Activated CD4-positive, alpha-beta T cell treated with anti-CD3 and anti-CD28 coated beads, Interleukin-2, amount 50 U/mL, for 24 hours (primary cell): Measurements from ENCODE around the gene ZFPL1.

Experiments
- DNase-seq, 2 donors: peaks; one replicate each; pipeline ENCODE4 v3.0.0-alpha.2; 2020; ENCODE audit warnings: low read depth in 1 of 2, low spot score in 1 of 2

The ZFPL1 gene

DNA sequence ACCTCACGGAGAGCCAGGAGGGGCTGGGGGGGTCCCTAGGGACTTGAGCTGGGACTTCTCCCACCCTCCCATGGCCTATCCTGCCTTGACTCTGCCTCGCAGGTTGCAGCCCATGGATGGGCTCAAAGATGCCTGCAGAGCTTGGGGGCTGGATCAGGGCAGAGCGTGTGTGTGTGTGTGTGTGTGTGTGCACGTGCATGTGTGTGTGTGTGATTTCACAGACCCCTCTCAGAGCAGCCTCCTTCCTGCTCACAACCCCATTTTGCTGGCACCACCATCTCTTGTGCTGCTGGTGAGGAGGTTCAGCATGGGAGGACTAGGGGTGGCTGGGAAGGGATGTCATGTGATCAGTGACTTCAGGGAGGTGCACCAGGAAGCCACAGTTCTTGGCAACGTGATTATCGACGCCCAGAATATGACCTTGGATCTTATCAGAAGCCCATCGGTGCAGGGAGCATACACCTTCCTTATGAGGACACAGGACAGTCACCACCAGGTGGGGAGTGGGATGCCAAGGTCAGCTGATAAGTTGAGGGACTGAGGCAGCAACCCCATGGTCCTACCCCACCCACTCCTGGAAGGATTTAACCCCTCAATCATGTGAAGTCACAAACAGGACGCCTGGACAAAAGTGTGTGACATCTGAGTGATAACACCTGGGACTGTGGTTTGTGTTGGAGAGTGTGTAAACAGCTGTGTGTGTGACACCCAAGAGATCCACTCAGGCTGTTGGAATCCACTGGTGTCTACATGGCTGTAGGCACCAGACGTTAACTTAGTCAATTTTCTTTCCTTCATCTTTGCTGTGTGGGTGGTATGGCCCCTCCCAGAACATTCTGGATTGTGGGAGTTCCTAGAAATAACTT lies 23.8 kb upstream of the ZFPL1 start:
- DNase-seq, result no peak

DNA sequence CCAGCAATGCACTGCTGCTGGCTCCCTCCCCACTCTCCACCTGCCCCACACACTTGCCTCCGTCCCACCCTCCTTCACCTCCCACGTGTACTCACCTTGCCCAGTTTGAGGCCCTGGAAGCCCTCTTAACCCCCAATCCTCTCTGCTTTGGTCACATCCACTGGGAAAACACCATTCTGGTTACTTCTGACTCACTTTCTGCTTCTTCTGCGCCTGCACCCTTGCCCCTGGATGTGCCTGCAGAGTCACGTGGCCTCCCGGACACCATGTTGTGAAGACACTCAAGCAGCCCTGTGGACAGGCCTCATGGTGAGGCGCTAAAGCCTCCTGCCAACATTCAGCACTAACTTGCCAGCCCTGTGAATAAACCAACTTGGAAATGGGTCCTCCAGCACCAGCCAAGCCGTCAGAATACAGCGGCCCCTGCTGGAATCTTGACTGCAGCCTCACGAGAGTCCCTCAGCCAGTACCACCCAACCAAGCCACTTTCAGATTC lies 23.1 kb upstream of the ZFPL1 start:
- DNase-seq, result no peak

DNA sequence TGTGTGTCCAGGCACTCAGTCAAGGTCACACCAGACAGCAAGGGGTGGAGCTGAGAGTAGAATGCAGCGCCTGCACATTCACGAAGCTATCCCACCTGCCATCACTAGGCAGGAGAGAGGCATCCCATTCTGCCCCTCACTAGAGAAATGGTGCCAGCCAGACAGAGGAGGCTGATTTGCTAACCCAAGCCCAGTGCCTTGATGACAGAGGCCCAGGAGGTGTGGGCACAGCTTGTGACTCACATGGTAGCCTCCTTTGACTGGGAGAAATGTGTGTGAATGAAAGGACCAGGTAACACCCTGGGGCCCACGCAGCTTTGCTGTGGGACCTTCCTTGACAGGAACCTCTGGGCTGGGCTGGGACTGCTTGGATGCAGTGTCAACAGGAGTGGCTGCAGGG lies 20.5 kb upstream of the ZFPL1 start:
- no peak for DNase-seq

DNA sequence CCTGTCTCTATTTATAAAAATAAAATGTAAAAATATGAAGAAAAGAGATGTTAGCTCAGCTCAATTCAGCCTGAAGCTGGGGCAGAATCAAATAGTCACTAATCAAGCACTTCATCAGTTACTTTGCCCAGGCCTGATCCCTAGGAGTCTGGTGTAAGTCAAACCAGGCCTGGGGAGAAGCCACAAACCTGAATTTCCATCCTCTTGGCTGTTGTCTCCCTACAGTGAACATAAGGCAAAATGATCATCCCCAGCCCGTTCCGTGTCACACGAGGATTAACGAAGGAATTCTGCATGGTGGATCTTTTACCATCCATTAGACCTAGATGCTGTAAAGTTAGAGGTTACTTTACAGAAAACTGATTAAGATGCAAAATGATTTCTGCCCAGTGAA lies 19.2 kb upstream of the ZFPL1 start:
- DNase-seq, result no peak

DNA sequence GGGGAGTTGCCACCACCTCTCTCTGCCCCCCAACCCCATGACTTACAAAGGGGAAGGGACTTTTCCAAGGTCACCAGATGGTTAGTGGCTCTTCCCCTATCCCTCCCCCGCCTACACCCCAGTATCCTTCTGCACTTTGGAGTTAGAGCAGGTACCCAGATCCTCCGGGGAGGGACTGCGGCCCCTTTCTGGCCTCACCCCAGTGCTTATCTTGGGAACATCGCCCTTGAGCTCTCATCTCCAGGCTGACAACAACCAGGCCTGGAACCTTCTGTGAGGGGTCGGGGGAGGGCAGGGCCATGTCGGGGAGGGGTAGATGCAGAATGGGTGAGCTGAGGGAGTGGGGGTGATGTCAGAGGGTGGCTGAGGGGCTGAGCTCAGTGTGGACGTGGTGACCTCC lies 18.2 kb upstream of the ZFPL1 start:
- no peak for DNase-seq

DNA sequence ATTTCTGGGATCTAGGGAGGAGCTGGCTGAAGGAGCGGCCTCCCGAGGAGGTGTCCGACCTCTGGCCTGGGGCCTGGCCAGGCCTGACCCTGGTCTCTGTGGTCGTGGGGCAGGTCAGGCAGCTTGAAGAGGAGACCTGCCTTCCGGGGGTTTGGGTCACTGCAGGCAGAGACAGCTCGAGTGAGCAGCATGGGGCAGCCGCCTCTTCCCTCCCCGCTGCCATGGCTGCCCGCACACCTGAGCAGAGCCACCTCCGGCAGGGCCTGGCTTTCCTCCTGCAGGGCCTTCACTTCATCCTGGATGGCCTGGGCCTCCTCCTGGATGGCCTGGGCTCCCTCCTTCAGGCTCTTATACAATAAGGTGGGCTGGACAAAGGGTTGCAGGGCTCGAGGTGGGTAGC lies 17.7 kb upstream of the ZFPL1 start:
- DNase-seq, result no peak

DNA sequence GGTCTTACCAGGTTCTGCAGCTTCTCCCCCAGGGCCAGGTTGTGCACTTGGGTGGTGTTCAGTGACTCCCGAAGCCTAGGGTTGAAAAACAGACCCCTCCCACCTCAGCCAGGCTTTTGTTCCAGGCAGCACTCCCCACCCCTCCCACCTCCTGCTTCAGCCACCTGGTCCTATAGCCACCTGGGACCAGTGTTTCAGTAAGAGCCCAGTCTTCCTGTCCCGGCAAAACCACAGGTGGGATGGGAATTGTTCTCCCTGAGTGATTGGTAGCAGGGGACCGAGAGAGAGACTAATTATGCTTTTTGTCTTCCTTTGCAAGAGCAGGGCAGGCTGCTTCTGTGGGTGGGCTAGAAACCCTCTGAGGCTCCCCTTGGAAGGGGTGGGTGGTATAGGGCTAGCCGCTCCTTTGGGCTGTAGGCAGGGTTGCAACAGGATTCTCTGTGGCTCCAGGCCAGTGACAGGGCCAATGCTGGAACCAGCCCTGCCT lies 17.2 kb upstream of the ZFPL1 start:
- no peak for DNase-seq

DNA sequence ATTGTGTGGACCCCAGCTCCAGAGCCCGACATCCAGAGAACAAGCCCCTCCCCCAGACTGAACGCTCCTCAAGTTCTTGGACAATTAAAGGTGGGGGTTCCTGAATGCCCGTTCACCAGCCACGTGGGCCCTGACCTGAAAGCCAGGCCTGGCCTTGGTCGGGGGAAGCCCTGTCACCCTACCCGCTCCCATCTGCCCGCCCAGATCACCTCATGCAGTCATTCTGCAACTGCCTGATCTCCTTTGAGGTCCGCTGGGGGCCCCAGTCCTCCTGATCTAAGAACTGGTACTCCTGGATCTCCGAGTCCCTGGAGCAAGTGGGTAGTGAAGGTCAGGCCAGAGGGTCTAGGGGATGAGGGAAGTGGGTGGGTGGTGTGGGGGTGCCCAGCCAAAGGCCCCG lies 16.6 kb upstream of the ZFPL1 start:
- DNase-seq, result no peak

DNA sequence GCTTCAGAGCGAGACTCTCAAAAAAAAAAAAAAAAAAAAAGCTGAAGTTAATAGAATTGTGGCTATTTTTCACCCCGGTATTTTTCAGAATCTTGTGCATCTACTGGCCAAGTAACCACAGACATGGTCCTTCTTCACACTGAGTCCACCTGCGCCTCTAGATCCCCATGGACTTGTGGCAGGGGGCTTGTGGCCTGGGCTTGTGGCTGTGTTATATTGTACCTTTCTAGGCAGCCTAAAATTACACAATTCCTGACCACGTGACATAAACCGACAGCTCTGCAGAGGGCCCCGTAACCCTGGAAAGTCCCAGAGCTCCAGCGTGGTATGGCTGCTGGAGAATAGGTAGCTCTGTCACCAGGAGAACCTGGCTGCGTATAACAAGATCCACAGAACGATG lies 14.8 kb upstream of the ZFPL1 start:
- no peak for DNase-seq

DNA sequence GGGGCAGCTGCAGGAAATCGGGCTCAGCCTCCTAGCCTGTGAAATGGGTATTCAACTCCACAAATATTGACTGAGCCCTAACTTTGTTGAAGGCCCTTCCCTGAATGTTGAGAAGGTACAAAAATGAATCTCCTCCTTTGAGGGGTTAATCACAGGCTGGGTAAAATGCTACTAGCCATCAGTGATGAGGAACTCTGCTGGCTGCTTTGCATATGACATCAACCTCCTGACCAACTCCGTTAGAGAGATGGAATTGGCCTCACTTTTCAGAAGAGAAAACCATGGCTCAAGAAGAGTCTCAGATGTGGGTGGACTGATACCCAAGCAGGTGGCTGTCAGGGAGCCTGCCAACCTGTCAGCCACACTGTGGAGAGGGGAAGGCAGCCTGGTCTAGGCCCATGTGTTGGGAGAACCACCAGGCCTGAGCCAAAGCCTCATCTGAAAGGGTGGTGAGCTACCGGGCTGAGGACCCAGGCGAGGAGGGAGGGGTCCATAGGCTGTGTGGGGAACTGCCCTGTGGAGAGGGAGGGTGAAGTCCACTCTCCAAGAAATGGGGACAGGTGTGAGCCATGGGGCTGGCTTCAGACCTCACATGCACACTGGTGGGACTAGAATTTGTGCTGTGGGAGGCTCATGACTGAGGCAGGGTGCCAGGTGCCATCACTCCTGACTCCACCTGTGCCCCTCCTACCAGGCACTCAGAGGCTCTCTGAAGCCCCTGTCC lies 12.0 kb upstream of the ZFPL1 start:
- DNase-seq, result no peak

DNA sequence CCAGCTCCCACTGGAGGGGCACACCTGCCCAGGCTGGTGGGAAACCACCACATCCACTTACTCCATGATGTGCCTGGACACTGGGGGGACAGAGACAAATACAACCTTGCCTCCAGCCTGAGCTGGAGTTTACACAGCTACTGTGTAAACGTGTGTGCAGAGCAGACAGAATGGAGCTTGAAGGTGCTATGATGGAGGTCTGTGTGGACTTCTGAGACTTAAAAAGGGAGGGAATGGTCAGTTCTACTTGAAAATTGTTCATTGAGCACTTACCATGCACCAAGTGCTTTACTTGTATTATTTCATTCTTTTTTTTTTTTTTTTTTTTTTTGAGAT lies 11.4 kb upstream of the ZFPL1 start:
- no peak for DNase-seq

DNA sequence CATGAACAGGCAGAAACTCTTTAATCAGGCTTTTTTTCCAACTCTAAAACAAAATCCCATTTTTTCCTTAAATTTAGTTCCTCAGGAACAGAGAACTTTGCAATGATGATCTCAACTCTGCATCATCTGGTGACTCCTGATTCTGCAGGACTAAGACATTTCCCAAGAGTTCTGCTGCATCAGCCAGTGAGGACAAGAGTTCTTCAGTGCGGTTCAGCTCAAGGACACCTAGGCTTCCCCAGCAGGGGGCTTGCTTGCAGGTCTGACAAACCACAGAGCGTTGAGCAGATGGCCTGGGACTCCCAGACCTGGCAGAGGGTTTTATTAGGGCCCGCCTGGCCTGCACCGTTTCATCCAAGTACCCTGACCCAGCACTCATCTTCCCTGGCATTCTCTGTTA lies 6.6 kb upstream of the ZFPL1 start:
- DNase-seq, result no peak

DNA sequence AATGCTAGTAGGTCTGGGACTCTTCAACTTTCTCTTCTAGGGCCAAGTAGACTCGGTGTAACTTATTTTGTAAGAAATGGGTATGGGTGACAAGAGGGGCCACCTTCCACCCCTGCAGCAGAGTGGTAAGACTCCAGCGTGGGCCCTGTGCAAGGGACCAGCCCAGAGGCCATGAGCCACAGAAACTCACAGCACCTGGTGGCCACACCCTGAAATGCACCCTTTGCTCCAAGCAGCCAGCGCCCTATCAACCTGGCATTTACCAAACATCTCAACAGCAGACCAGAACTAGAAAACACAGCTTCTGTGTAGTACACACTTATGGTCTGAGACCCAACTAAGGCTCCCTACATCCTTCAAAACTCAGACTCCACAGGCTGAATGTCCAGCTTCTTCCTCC lies 5.9 kb upstream of the ZFPL1 start:
- peak; percentile 46 to 48 for DNase-seq

DNA sequence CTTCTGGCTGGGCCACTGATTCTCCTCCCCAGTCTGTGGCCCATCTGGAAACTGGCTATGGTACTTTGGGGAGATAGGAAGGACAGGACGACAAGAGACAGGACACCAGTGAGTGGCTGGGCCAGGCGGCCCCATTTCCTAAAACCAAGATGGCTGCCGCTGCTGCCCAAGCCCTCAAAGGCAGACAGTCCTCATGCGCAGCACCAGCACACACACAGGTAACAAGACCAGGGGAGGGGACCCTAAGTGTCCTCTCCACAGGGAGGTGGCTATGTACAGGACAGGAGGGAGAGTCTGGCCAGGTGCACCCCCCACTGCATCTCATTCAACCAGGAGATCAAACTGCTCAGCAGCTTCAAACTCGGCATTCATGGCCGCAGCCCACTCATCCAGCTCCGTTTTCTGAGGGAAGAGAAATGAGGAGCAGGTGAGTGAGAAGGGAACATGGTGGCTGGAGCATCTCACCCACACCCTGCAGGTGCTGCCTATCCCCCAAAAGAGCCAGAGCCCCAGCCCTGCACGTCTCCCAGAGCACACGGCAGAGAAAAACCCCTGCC lies 5.2 kb upstream of the ZFPL1 start:
- DNase-seq, result no peak

DNA sequence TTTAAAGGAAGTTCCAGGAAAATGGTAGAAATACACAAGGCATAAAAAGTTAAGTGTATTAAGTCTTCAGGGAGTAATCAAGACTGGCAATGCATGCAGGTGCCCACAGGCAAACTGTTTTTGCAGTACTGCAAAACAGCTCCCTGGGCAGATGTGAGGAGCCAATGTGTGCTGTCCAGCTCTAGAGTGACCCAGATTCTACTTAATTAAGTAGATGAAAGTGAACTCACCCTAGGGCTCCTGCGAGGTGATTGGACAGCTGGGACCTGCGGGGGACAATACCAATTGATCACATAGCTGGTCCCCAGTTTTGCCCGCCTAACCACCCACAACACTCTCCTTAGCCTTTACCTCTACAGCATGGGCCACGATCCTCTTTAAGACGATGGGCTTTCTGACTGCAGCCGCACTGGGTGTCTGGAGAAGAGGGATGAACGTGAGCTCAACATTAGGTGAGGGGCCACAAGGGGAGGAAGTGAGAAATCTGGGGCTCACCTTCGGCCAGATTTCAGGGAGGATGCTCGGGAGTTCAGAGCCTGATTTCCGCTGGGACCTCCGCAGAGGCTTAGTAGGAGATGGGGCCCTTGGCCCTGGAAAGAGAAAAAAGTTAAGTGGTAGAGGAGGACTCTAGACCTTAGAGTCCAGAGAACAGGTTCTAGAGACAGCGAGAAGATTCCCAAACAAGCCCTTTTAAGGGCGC lies 738 bp upstream of the ZFPL1 start:
- DNase-seq, result no peak

DNA sequence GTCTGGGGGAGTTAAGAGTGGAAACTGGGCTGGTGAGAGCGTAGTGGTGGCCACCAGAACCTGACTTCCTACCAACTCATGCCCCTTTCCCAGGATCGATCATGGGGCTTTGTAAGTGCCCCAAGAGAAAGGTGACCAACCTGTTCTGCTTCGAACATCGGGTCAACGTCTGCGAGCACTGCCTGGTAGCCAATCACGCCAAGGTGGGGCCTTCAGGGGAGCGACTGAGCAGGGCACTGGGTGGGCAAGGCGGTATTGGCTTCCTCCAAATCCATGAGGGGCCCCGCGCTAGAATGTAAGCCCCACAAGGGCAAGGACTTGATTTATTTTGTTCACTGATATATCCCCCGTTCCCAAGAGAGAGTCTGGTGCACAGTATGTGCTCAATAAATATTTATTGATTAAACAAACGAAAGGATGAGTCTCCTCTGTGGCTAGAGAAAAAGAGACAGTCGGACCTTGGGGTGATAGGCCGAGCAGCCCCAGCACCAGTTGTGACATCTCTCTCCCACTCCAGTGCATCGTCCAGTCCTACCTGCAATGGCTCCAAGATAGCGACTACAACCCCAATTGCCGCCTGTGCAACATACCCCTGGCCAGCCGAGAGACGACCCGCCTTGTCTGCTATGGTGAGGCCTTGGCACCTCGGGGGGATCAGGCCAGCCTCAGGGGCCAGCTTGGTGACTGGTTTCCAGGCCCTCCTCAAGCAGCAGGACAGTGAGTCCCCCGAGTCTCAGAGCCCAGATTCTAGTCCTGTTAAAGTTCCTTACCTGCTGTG lies 765 bp downstream of the ZFPL1 start:
- no peak for DNase-seq

DNA sequence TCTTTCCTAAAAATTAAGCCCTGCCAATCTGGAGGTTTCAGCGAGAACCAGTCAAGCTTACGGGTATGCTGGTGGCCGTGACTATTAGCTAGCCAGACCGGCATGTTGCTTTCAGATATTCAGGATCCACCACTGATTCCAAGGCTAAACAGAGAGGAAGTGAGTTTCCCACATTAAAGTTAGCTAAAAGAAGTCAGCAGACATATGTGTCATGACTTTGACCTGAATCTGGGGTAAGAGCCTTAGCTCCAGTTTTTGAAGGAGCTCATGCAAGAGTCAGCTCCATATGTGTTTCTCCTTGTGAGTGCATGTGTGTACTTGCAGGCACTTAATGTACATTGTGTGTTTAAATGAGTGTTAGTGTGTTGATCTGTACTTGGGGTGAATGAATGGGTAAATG lies 1.4 kb downstream of the ZFPL1 start:
- DNase-seq, result no peak

DNA sequence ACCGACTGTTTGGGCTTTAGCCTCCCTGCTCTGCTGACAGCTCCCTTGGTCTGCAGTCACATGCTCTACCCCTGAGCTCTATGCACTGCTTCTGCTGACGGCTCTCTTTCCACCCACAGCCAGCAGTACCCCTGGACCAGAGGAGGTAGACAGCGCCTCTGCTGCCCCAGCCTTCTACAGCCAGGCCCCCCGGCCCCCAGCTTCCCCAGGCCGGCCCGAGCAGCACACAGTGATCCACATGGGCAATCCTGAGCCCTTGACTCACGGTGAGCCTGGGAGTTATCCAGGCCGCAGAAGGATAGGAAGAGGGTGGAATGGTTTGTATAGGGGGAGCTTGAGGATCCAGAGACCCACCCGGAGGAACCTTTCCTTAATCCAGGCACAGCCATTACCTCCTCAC lies 2.8 kb downstream of the ZFPL1 start:
- no peak for DNase-seq

DNA sequence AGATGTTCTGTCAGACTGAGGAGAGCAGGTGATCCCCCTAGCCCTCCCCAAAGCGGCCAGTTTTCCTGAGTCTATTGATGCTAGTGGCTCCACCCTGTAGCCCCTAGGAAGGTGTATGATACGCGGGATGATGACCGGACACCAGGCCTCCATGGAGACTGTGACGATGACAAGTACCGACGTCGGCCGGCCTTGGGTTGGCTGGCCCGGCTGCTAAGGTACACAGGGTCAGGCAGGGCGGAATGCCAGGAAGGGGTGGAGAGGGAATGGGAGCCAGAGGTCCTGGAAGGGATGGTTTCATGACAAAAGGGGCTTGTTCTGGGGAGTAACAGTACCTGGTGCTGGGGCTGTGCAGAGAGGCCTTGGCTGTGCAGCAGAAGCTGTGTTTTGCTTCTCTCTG lies 3.2 kb downstream of the ZFPL1 start:
- no peak for DNase-seq

DNA sequence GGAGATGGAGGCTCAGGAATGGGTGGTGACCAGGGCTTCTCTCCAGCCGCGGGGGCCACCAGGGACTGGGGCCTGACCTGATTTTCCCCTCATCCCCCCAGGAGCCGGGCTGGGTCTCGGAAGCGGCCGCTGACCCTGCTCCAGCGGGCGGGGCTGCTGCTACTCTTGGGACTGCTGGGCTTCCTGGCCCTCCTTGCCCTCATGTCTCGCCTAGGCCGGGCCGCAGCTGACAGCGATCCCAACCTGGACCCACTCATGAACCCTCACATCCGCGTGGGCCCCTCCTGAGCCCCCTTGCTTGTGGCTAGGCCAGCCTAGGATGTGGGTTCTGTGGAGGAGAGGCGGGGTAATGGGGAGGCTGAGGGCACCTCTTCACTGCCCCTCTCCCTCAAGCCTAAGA lies 3.8 kb downstream of the ZFPL1 start:
- no peak for DNase-seq

DNA sequence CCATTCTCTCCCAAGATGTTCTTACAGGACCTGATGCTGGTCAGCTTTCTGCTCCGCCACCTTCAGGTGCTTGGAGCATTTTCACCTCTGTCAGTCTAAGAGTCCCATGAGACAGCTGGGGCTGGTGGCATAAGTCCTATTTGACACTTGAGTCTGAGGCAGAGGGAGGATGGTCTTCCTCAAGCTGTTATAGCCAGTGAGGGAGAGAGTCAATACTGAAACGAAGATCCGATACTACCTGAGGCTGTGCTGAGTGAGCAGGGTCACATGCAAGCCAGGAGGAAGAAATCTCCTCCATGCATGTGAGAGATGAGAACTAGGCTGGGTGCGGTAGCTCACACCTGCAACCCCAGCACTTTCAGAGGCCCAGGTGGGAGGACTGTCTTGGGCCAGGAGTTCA lies 5.6 kb downstream of the ZFPL1 start:
- no peak for DNase-seq
